ENCODE results near the gene CAV2.

GRCh38 chr7:116534790-116535189, 35.3 kb downstream of the CAV2 start:
- no peak for TF ChIP-seq EZH2 (IDR thresholded peaks at IDR 0.05; ENCODE audit: borderline replicate concordance, low read depth, low read length, poor library complexity, severe bottlenecking)
- no peak for TF ChIP-seq CTCF (conservative IDR thresholded peaks at IDR 0.05; ENCODE audit: low read depth, low read length)
